ENCODE data around the gene ISG15. TPM values are rescaled to one million over a fixed set of nuclear protein-coding genes. Genes with fewer than 3 reads are reported as not detected.

ISG15 gene
- total and polyA plus RNA-seq, 2 of the 13 experiments (the other 11 are each of a cell fraction or from before 2014, with no cell fraction given): 42.1 to 54.9 TPM

DNA sequence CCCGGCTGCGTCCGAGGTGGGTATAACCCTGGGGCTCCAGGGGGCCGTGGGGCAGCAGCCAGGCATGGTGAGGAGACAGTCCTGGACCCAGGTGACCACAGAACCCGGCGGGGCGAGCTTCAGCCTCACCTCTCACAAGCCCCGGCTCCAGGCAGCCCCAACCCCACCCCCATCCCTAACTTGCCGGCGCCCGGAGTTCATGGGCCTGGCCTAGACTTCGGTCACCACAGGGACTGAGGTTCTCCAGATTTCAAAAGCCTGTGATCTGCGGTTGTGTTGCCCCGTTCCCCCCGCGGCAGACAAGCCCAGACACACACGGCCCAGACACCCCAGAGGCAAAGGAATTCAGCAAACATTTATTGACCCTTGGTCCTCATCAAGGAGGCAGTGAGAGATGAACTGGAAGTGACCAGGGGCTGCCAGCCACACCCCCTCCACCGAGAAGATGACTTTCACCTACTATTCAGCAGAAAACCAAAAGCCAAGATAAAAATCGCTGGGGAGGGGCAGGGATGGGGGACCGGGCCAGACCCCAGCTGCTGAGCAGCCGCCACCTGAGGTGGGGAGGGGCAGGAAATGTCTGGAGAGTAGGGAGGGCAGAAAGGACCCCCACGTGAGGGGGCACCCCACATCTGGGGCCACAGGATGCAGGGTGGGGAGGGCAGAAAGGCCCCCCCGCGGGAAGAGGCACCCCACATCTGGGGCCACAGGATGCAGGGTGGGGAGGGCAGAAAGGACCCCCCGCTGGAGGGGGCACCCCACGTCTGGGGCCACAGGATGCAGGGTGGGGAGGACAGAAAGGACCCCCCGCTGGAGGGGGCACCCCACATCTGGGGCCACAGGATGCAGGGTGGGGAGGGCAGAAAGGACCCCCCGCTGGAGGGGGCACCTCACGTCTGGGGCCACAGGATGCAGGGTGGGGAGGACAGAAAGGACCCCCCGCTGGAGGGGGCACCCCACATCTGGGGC is 17.3 kb upstream of the ISG15 start (continued):
- no peak for TF ChIP-seq XBP1 (CRISPR knock-in tag; IDR thresholded peaks at IDR 0.05)
- no peak for TF ChIP-seq ZNF891 (CRISPR knock-in tag; IDR thresholded peaks at IDR 0.05)
- TF ChIP-seq, protein P1, sequence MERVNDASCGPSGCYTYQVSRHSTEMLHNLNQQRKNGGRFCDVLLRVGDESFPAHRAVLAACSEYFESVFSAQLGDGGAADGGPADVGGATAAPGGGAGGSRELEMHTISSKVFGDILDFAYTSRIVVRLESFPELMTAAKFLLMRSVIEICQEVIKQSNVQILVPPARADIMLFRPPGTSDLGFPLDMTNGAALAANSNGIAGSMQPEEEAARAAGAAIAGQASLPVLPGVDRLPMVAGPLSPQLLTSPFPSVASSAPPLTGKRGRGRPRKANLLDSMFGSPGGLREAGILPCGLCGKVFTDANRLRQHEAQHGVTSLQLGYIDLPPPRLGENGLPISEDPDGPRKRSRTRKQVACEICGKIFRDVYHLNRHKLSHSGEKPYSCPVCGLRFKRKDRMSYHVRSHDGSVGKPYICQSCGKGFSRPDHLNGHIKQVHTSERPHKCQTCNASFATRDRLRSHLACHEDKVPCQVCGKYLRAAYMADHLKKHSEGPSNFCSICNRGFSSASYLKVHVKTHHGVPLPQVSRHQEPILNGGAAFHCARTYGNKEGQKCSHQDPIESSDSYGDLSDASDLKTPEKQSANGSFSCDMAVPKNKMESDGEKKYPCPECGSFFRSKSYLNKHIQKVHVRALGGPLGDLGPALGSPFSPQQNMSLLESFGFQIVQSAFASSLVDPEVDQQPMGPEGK (CRISPR knock-in tag; IDR thresholded peaks at IDR 0.05): peak; percentile 85
- TF ChIP-seq TBX2 (CRISPR knock-in tag; IDR thresholded peaks at IDR 0.05; ENCODE audit: borderline replicate concordance): peak; percentile 35; the same call in 1 of the 2 replicates
- TF ChIP-seq, protein P2, sequence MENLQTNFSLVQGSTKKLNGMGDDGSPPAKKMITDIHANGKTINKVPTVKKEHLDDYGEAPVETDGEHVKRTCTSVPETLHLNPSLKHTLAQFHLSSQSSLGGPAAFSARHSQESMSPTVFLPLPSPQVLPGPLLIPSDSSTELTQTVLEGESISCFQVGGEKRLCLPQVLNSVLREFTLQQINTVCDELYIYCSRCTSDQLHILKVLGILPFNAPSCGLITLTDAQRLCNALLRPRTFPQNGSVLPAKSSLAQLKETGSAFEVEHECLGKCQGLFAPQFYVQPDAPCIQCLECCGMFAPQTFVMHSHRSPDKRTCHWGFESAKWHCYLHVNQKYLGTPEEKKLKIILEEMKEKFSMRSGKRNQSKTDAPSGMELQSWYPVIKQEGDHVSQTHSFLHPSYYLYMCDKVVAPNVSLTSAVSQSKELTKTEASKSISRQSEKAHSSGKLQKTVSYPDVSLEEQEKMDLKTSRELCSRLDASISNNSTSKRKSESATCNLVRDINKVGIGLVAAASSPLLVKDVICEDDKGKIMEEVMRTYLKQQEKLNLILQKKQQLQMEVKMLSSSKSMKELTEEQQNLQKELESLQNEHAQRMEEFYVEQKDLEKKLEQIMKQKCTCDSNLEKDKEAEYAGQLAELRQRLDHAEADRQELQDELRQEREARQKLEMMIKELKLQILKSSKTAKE (CRISPR knock-in tag; IDR thresholded peaks at IDR 0.05; ENCODE audit: borderline replicate concordance): peak; percentile 84; the same call in 1 of the 2 replicates
- TF ChIP-seq ATRX (CRISPR knock-in tag; IDR thresholded peaks at IDR 0.05; ENCODE audit: borderline replicate concordance): no peak
- no peak for TF ChIP-seq TRIM24 (CRISPR knock-in tag; IDR thresholded peaks at IDR 0.05)
- TF ChIP-seq ZNF746 (CRISPR knock-in tag; IDR thresholded peaks at IDR 0.05): peak; percentile 54; the same call in 1 of the 2 replicates
- TF ChIP-seq ZNF652 (CRISPR knock-in tag; IDR thresholded peaks at IDR 0.05; ENCODE audit: borderline replicate concordance, low read depth): no peak
- TF ChIP-seq, protein P3, sequence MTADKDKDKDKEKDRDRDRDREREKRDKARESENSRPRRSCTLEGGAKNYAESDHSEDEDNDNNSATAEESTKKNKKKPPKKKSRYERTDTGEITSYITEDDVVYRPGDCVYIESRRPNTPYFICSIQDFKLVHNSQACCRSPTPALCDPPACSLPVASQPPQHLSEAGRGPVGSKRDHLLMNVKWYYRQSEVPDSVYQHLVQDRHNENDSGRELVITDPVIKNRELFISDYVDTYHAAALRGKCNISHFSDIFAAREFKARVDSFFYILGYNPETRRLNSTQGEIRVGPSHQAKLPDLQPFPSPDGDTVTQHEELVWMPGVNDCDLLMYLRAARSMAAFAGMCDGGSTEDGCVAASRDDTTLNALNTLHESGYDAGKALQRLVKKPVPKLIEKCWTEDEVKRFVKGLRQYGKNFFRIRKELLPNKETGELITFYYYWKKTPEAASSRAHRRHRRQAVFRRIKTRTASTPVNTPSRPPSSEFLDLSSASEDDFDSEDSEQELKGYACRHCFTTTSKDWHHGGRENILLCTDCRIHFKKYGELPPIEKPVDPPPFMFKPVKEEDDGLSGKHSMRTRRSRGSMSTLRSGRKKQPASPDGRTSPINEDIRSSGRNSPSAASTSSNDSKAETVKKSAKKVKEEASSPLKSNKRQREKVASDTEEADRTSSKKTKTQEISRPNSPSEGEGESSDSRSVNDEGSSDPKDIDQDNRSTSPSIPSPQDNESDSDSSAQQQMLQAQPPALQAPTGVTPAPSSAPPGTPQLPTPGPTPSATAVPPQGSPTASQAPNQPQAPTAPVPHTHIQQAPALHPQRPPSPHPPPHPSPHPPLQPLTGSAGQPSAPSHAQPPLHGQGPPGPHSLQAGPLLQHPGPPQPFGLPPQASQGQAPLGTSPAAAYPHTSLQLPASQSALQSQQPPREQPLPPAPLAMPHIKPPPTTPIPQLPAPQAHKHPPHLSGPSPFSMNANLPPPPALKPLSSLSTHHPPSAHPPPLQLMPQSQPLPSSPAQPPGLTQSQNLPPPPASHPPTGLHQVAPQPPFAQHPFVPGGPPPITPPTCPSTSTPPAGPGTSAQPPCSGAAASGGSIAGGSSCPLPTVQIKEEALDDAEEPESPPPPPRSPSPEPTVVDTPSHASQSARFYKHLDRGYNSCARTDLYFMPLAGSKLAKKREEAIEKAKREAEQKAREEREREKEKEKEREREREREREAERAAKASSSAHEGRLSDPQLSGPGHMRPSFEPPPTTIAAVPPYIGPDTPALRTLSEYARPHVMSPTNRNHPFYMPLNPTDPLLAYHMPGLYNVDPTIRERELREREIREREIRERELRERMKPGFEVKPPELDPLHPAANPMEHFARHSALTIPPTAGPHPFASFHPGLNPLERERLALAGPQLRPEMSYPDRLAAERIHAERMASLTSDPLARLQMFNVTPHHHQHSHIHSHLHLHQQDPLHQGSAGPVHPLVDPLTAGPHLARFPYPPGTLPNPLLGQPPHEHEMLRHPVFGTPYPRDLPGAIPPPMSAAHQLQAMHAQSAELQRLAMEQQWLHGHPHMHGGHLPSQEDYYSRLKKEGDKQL (CRISPR knock-in tag; IDR thresholded peaks at IDR 0.05; ENCODE audit: low read depth): no peak
- no peak for TF ChIP-seq ZNF253 (CRISPR knock-in tag; IDR thresholded peaks at IDR 0.05; ENCODE audit: borderline replicate concordance)
- TF ChIP-seq, protein P4, sequence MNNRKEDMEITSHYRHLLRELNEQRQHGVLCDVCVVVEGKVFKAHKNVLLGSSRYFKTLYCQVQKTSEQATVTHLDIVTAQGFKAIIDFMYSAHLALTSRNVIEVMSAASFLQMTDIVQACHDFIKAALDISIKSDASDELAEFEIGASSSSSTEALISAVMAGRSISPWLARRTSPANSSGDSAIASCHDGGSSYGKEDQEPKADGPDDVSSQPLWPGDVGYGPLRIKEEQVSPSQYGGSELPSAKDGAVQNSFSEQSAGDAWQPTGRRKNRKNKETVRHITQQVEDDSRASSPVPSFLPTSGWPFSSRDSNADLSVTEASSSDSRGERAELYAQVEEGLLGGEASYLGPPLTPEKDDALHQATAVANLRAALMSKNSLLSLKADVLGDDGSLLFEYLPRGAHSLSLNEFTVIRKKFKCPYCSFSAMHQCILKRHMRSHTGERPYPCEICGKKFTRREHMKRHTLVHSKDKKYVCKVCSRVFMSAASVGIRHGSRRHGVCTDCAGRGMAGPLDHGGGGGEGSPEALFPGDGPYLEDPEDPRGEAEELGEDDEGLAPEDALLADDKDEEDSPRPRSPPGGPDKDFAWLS (CRISPR knock-in tag; IDR thresholded peaks at IDR 0.05; ENCODE audit: borderline replicate concordance): no peak
- TF ChIP-seq RBFOX2 (IDR thresholded peaks at IDR 0.05; ENCODE audit: low read depth, low read length): no peak
- no peak for TF ChIP-seq PRPF4 (IDR thresholded peaks at IDR 0.05; ENCODE audit: low read depth, low read length, poor library complexity, severe bottlenecking)
- TF ChIP-seq SAP130 (CRISPR knock-in tag; IDR thresholded peaks at IDR 0.05; ENCODE audit: low read depth): peak; percentile 52

All from HepG2 (cell line).